Activated CD8-positive, alpha-beta memory T cell treated with anti-CD3 and anti-CD28 coated beads, Interleukin-2, amount 50 U/mL, for 1 hour (primary cell): ENCODE data around the gene MAPRE3.

Source experiments
- DNase-seq: peaks from one replicate; pipeline ENCODE4 v3.0.0-alpha.2; 2020; ENCODE audit errors: extremely low read depth

The MAPRE3 gene

GRCh38 chr2:26950246-26950645 is 20.2 kb upstream of the MAPRE3 start:
- no peak for DNase-seq

GRCh38 chr2:26951236-26951635 is 19.2 kb upstream of the MAPRE3 start:
- no peak for DNase-seq

- DNase-seq, result no peak
Measured at GRCh38 chr2:26952374-26952773, 18.1 kb upstream of the MAPRE3 start.

GRCh38 chr2:26954135-26954534 is 16.3 kb upstream of the MAPRE3 start:
- no peak for DNase-seq

- no peak for DNase-seq
Measured at GRCh38 chr2:26957041-26957440, 13.4 kb upstream of the MAPRE3 start.

- DNase-seq, result no peak
Measured at GRCh38 chr2:26957534-26957933, 12.9 kb upstream of the MAPRE3 start.

GRCh38 chr2:26959331-26959730 is 11.1 kb upstream of the MAPRE3 start:
- no peak for DNase-seq

- no peak for DNase-seq
Measured at GRCh38 chr2:26964446-26965130, 5.8 kb upstream of the MAPRE3 start.

- DNase-seq, result no peak
Measured at GRCh38 chr2:26968001-26968400, 2.4 kb upstream of the MAPRE3 start.

- no peak for DNase-seq
Measured at GRCh38 chr2:26969077-26969844, 1.2 kb upstream of the MAPRE3 start.

- no peak for DNase-seq
Measured at GRCh38 chr2:26970928-26971627, 641 bp downstream of the MAPRE3 start.

GRCh38 chr2:26971911-26972786 is 1.7 kb downstream of the MAPRE3 start:
- DNase-seq, result no peak

GRCh38 chr2:26974352-26974751 is 3.9 kb downstream of the MAPRE3 start:
- no peak for DNase-seq

GRCh38 chr2:26975102-26975501 is 4.7 kb downstream of the MAPRE3 start:
- DNase-seq, result no peak

GRCh38 chr2:26975656-26976055 is 5.2 kb downstream of the MAPRE3 start:
- DNase-seq, result no peak

- no peak for DNase-seq
Measured at GRCh38 chr2:26976237-26976636, 5.8 kb downstream of the MAPRE3 start.

GRCh38 chr2:26977012-26977411 is 6.6 kb downstream of the MAPRE3 start:
- DNase-seq, result no peak

- no peak for DNase-seq
Measured at GRCh38 chr2:26978061-26978596, 7.7 kb downstream of the MAPRE3 start.

GRCh38 chr2:26979741-26980140 is 9.3 kb downstream of the MAPRE3 start:
- DNase-seq, result no peak

GRCh38 chr2:26980971-26981370 is 10.5 kb downstream of the MAPRE3 start:
- DNase-seq, result no peak

GRCh38 chr2:26982102-26982742 is 11.8 kb downstream of the MAPRE3 start:
- DNase-seq, result no peak
